ENCODE results near the gene OPN1SW.

OPN1SW gene

GRCh38 chr7:128731184-128731583 lies 44.4 kb downstream of the OPN1SW start:
- no peak for DNase-seq

GRCh38 chr7:128729494-128729893 lies 46.1 kb downstream of the OPN1SW start:
- no peak for DNase-seq

- DNase-seq: no peak
These were observed 47.0 kb downstream of the OPN1SW start for GRCh38 chr7:128728598-128728997.

- no peak for DNase-seq
These were observed 48.4 kb downstream of the OPN1SW start for GRCh38 chr7:128727239-128727638.

GRCh38 chr7:128726737-128727072 lies 48.9 kb downstream of the OPN1SW start:
- no peak for DNase-seq

GRCh38 chr7:128726059-128726736 lies 49.4 kb downstream of the OPN1SW start:
- no peak for DNase-seq

GRCh38 chr7:128725531-128725930 lies 50.1 kb downstream of the OPN1SW start:
- no peak for DNase-seq

GRCh38 chr7:128724743-128725142 lies 50.9 kb downstream of the OPN1SW start:
- no peak for DNase-seq

Measured in retina (tissue), 1 donor.